ENCODE results near the gene TYROBP. TPM values are rescaled to one million over a fixed set of nuclear protein-coding genes. Genes with fewer than 3 reads are reported as not detected.
A peak's percentile ranks its signal among the peaks of the same experiment; 100 is the strongest.

The TYROBP gene
- total and polyA plus RNA-seq, 2 of the 8 experiments (the other 6 are each of a cell fraction or from before 2014, with no cell fraction given), result 0.18 TPM; not detected in 1

- TF ChIP-seq CHD7 (IDR thresholded peaks at IDR 0.05; ENCODE audit: insufficient replicate concordance, low read length), result no peak
- TF ChIP-seq PHF8 (conservative IDR thresholded peaks at IDR 0.05; ENCODE audit: low read depth, low read length), result no peak
- peak; percentile 89 for TF ChIP-seq KDM1A (IDR thresholded peaks at IDR 0.05; ENCODE audit: borderline replicate concordance, low read length)
- TF ChIP-seq SUZ12 (IDR thresholded peaks at IDR 0.05; ENCODE audit: low read length), result no peak
Measured at GRCh38 chr19:35908973-35909683, 1.0 kb upstream of the TYROBP start (continued).

Data from H1 (cell line).